ENCODE results near the gene CTXN1. TPM values are rescaled to one million over a fixed set of nuclear protein-coding genes. Genes with fewer than 3 reads are reported as not detected.

CTXN1 gene
- total and polyA plus RNA-seq, 8 donors, result 4.2 to 13.3 (median 8.6) TPM

DNA sequence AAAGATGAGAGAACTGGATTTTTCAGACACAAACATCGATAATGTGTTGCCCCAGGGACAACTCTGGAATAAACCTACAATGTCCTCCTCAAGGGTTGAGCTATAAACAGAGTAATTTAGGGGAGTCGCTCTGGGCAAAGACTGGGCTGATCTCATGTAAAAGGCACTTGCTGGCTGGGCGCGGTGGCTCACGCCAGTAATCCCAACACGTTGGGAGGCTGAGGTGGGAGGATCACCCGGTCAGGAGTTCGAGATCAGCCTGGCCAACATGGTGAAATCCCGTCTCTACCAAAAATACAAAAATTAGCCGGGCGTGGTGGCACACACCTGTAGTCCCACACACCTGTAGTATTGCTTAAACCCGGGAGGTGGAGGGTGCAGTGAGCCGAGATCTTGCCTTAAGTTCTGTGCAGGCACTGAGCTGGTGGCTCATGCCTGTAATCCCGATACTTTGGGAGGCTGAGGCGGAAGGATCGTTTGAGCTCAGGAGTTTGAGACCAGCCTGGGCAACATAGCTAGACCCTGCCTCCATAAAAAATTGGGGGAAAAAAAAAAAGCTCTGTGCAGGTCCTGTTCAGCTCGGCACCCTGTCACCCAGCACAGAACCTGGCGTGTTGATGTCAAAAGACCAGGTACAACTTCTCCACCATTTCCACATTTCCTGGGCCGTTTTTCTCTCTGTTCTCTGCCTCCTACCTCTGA lies 16.1 kb upstream of the CTXN1 start:
- peaks cover 7 to 42% of the 10 kb centered on the region in 2 donors for H3K4me1 ChIP-seq
- ATAC-seq (no peak), DNase-seq (peak in 1 of 4 donors; percentile 58)
- no peaks in the 10 kb centered on the region for H3K27me3 ChIP-seq
- intact Hi-C loops (cut with DNase I), result loop anchor here in 1 of 2 donors (10.0 kb wide), 1 partner anchor 313 kb away; no protein-coding TSS in a partner anchor
- peaks cover 0 to 41% of the 10 kb centered on the region in 2 donors for H3K36me3 ChIP-seq
- peak overlapping the region in 1 of 2 donors; percentile 74 for H3K4me3 ChIP-seq
- H3K9me3 ChIP-seq, result no peaks in the 10 kb centered on the region
- TF ChIP-seq, protein P1, sequence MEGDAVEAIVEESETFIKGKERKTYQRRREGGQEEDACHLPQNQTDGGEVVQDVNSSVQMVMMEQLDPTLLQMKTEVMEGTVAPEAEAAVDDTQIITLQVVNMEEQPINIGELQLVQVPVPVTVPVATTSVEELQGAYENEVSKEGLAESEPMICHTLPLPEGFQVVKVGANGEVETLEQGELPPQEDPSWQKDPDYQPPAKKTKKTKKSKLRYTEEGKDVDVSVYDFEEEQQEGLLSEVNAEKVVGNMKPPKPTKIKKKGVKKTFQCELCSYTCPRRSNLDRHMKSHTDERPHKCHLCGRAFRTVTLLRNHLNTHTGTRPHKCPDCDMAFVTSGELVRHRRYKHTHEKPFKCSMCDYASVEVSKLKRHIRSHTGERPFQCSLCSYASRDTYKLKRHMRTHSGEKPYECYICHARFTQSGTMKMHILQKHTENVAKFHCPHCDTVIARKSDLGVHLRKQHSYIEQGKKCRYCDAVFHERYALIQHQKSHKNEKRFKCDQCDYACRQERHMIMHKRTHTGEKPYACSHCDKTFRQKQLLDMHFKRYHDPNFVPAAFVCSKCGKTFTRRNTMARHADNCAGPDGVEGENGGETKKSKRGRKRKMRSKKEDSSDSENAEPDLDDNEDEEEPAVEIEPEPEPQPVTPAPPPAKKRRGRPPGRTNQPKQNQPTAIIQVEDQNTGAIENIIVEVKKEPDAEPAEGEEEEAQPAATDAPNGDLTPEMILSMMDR (IDR thresholded peaks at IDR 0.05), result no peak
- H3K27ac ChIP-seq, result no peak overlapping the region

DNA sequence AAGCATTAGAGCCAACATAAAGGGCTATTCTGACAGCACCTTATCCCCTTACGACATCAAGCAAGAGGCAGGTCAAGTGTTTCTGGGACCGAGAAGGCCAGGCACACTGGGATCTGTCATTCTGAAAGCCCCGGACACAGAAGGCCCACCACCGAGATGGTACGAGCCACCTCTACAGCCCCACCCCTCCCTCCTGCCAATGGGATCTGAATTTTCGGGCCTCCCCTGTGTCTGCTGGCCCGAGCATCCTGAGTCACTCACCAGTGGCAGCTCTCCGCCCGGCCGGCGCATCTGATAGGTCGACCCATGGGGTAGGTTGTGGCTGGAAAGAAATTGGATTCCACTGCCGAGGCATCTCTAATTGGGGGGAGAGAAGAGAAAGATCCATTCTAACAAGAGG lies 14.9 kb upstream of the CTXN1 start:
- H3K36me3 ChIP-seq, result peaks cover 0 to 53% of the 10 kb centered on the region in 2 donors
- DNase-seq, result peak in 1 of 4 donors; percentile 58
- intact Hi-C loops (cut with DNase I), result loop anchor here in 1 of 2 donors (10.0 kb wide), 1 partner anchor 314 kb away; no protein-coding TSS in a partner anchor
- ATAC-seq, result no peak
- H3K4me3 ChIP-seq, result no peak overlapping the region
- H3K4me1 ChIP-seq, result peaks cover 7 to 42% of the 10 kb centered on the region in 2 donors
- H3K27me3 ChIP-seq, result no peaks in the 10 kb centered on the region
- TF ChIP-seq, protein P1 (IDR thresholded peaks at IDR 0.05), result no peak
- no peak overlapping the region for H3K27ac ChIP-seq
- H3K9me3 ChIP-seq, result no peaks in the 10 kb centered on the region

DNA sequence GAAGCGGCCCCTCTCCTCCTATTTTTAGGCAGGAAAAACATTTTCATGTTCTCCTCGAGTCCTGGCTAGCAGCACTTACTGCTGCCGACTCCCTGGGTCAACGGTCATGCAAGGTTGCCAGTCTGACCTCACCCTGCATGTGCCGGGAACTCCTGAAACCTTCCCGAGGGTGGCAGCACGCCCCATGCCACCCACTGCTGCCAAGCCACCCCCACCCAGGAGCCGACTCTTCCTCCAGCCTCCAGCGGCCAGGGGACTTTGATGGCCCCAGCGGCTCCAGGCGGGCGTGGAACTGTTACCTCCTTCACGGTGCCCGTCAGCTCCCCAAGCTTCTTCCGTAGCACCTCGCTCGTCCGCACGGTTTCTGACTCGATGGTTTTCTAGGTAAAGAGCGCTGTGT lies 8.8 kb upstream of the CTXN1 start:
- Histone ChIP-seq H3K4me1 (peaks cover 0 to 4% of the 10 kb centered on the region in 2 donors), H3K9me3 (no peaks in the 10 kb centered on the region), H3K27me3 (no peaks in the 10 kb centered on the region), H3K4me3 (no peak overlapping the region), H3K27ac (no peak overlapping the region), H3K36me3 (peaks cover 0 to 100% of the 10 kb centered on the region in 2 donors)
- intact Hi-C loops (cut with DNase I), result no loop called here
- ATAC-seq (no peak), DNase-seq (peak in 1 of 4 donors; percentile 57)
- TF ChIP-seq, protein P1 (IDR thresholded peaks at IDR 0.05), result no peak

DNA sequence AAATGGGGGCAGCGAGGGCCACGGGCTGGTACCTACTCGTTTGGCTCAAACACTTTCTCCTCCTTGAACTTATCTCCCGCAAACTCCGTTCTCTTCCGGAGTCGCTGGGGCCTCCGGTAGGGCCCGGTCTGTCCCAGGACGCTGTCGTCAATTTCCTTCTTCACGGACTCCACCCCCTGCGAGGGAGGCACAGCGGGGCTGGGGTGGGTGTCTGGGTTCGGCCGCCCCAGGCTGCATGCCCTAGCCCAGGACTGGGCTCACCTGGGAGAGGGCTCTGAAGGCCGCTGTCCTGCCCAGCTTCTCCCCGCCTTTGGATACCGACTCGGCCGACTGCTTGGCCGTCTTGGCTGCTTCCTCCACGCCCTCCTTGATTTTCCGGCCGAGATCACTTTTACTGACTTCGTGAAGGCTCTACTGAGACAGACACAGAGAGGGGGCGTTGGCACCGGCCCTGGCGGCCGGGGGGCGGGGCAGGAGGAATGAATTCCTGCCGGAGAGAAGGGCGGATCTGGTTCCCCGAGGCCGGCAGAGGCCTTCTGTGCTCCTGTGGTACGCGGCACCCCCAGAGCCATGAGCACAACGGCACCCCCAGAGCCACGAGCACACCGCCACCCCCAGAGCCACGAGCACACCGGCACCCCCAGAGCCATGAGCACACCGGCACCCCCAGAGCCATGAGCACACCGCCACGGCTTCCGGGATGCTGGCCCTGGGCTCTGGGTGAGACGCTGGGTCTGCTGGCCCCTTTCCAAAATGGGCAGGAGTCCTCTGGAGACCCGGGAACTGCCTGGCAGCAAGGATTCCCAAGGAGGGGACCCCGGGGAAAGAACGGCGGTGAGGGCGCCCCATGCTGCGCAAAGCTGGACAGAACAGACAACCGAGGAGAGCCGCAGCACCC lies 8.1 kb upstream of the CTXN1 start:
- no peak overlapping the region for H3K27ac ChIP-seq
- TF ChIP-seq, protein P1 (IDR thresholded peaks at IDR 0.05), result no peak
- H3K27me3 ChIP-seq, result no peaks in the 10 kb centered on the region
- H3K4me3 ChIP-seq, result no peak overlapping the region
- intact Hi-C loops (cut with DNase I), result no loop called here
- H3K4me1 ChIP-seq, result no peaks in the 10 kb centered on the region
- H3K9me3 ChIP-seq, result no peaks in the 10 kb centered on the region
- H3K36me3 ChIP-seq, result peaks cover 0 to 95% of the 10 kb centered on the region in 2 donors
- DNase-seq (peak in 1 of 4 donors; percentile 73), ATAC-seq (no peak)

DNA sequence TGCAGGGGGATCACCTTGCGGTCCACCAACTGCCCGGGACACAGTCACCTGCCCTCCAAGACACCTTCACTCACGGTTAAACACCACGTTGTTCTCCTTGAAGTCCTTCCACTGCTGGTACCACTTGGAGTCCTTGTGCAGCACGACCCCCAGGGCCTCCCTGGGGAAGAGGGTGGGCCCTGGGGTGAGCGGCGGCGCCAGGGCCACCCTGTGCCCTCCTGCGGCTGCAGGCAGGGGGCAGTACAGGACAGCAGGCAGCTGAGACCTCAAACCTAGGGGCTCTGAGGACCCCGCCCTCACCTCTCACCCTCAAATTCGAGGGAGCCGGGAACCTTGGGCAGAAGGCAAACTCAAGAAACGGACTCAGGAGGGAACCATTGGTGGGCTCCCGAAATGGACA lies 7.5 kb upstream of the CTXN1 start:
- Histone ChIP-seq H3K9me3 (no peaks in the 10 kb centered on the region), H3K4me1 (no peaks in the 10 kb centered on the region), H3K27me3 (no peaks in the 10 kb centered on the region), H3K4me3 (no peak overlapping the region), H3K36me3 (peaks cover 0 to 88% of the 10 kb centered on the region in 2 donors), H3K27ac (no peak overlapping the region)
- ATAC-seq (no peak), DNase-seq (peak in 1 of 4 donors; percentile 28)
- intact Hi-C loops (cut with DNase I), result no loop called here
- TF ChIP-seq, protein P1 (IDR thresholded peaks at IDR 0.05), result no peak

Data from left lung (tissue), 10 donors.